HG02970 (cell line): ENCODE data around the gene RIBC1.
"Not testable (repeated sequence)": the region's sequence is repeated elsewhere in the genome, so short reads cannot be mapped to it uniquely, and the experiment has no call there.

Experiments used
- ATAC-seq: cut with Tn5 transposase; IDR thresholded peaks from one replicate; pipeline ENCODE4 v1.9.1; 2021; ENCODE audit warnings: mild to moderate bottlenecking, moderate library complexity, moderate number of reproducible peaks; ENCODE audit not compliant: unreplicated experiment, low FRiP score

Gene RIBC1

GRCh38 chrX:53422861-53423306 is at the start of gene RIBC1:
TSS of gene RIBC1 (plus strand) at chrX:53422873. CDS start at chrX:53426277, 3,404 bp downstream.
- ATAC-seq = no peak

DNA sequence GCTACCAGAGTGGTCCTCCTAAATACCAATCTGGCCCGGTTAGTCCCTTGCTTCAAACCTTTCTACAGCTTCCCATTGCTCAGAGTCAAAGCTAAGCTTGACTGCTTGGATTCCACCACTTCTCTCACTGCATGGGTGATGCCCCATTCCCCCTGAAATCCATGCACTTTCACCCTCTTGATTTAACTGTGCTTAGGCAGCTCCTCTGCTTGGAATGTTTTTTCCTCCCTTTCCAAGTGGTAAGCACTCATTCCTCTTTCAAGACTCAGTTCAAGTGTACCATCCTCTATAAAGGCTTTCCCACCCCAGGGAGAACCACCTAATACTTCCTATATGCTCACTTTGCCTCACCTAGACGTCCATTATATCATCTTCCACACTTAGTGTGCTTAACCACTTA is 49.4 kb upstream of the RIBC1 start:
- no peak for ATAC-seq

DNA sequence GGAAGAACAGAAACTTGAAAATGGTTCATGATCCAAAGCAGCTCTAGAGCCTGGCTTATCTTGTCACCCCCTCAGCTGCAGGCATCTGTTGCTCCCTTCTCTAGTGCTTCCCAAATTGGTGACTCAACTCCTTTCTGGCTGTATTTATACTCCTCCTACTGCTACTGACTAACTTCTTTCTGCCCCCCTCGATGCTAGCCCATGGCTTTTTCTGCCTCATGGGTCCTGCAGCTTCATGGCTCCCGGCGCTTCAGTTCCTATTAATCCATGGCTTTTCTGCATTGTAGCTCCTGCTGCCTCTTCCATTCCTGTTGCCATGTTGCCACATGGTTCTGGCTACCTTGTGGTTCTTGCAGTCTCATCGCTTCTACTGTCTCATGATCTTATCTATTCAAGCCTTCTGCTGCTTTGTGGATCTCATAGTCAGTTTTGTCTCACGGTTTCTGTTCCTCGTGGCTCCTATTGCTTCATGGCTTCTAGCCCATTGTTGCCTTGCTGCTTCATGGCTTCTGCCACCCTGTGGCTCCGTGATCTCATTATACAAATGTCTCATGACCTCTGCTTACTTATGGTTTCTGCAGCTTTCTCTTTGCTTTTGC is 48.4 kb upstream of the RIBC1 start:
- no peak for ATAC-seq

GRCh38 chrX:53374923-53375322 is 47.8 kb upstream of the RIBC1 start:
- ATAC-seq = no peak

DNA sequence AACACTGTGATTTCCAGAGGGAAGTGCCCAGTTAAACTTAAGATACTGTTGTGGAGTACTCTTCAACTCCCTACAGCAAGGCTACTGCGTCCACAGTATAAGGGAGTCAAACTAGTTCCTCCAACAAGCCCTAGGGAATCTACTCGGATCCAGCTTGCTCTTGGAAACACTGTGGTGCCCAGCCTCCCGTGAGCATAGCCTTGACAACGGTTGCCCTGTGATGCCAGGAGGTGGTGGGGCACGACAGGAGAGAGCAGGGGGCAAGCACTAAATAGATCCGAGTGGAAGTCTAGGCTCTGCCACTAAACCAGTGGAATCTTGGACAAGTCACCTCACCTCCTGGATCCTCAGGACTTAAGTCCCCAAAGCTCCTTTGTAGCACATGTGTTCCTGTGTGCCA is 45.8 kb upstream of the RIBC1 start:
- no peak for ATAC-seq

- no peak for ATAC-seq
Observed at GRCh38 chrX:53377464-53377863, 45.2 kb upstream of the RIBC1 start.

DNA sequence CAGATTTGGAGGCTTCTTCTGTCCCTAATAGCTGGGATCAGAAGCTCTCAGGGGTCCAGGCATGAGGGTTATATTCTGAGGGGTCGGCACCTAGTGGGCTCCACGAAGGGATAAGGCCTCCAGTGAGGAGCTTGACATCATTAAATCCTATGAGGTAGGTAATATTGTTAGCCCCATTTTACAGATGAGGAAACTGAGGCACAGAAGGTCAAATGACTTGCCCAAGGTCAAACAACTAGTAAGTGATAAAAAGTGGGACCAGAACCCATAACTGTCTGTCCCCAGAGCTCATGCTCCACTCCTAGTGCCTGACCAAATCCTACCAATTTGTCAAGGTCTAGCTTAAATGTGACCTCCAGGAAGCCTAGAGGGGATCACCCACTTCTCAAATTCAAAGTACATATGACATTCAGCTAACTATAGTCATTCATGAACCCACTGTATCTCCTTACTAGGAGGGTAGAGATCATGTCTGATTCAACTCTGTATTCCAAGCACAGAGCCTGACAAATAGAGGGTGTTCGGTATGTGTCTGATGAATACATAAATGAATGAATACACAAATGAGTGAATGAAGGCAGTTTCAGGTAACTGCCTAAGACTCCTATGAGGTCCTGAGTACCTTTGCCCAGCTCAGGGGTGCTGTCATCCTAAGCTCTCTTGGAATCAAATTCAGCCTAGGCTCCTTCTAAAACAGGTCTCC is 43.5 kb upstream of the RIBC1 start:
- ATAC-seq = no peak

DNA sequence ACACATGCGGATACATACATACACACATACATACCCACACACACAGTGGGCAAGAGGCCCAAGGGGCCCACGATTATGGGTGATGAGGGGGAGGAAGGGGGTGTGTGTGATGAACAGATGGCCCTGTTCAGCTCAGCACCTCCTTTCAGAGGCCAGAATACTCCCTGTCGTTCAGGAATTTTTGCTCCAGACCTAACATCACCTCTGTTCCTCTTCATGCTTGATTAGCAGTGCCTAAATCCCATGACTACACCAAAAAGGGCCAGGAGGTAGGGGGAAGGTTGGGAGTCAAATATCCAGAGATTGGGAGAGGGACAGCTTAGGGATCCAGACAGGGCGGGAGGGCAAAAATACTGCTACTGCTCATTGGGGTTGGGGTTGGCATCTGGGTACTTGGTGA is 42.9 kb upstream of the RIBC1 start:
- ATAC-seq = no peak

GRCh38 chrX:53383376-53384076 is 39.1 kb upstream of the RIBC1 start:
- ATAC-seq = no peak

GRCh38 chrX:53395605-53396298 is 26.9 kb upstream of the RIBC1 start:
- ATAC-seq = no peak

GRCh38 chrX:53398216-53398615 is 24.5 kb upstream of the RIBC1 start:
- no peak for ATAC-seq

DNA sequence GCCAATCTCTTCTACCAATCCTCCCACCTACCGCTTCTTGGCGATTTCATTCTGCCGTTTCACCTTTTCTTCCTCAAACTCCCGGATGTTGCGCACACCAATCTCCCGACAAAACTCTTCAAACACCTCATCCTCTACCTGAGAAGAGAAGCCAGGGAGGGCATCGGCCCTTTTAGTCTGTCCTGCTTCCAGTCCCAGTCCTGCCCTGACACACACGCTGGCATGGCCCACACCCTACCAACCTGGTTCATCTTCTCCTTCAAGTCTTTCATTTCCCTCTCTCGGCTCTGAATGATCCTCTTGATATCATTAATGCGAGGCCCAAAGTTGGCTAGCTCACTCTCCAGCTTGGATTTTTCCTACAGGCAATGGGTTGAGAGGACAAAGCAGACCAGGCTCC is 19.1 kb upstream of the RIBC1 start:
- ATAC-seq = no peak

GRCh38 chrX:53412446-53412845 is 10.2 kb upstream of the RIBC1 start:
- no peak for ATAC-seq

DNA sequence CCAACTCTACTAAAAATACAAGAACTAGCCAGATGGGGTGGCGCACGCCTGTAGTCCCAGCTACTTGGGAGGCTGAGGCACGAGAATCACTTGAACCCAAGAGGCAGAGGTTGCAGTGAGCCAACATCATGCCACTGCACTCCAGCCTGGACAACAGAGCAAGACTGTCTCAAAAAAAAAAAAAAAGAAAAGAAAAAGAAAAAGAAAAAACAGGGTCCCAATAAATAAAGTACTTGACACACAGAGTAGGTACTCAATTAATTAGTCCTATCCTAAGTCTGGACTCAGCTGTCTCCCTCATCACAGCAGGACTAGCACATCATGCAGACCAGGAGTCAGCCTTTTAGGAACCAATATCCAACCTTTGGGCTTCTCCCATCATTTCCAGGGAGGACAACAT is 2.3 kb upstream of the RIBC1 start:
- not testable (repeated sequence) for ATAC-seq

GRCh38 chrX:53421125-53421524 is 1.5 kb upstream of the RIBC1 start:
- no peak for ATAC-seq

GRCh38 chrX:53421772-53422085 is 944 bp upstream of the RIBC1 start:
- ATAC-seq = peak; percentile 3

DNA sequence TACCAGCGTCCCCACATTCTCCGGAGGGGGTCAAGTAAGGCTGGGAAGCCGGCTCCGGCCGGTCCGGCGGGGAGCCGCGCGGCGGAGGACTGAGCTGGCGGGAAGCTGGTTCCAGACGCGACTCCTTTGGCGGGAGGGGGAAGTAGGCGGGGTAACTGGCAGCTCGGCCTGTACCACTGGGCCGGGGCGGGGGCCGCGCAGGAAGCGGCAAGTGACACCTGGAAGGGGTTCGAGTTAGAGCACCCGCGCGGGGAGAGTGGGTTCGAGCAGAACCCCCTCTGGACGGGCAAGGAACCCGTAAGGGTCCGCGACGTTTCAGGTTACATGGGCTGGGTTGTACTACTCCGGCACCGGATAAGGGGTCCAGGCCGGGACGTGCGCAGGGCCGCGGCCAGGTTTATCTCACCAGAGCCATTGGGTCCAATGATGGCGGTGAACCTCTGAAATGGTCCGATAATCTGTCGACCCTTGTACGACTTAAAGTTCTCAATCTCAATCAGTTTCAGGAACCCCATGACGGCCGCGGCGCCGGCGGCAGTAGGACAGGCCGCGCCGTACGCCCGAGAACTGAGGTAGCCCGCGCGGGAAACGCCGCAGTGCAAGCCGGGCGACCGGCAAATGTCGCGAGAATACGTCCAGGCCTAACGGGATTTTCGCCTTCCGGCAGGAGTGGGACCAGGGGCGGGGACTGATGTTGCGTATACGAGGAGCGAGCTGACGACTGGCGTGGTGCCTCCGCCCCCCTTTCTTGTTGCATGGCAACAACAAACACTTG is 400 bp upstream of the RIBC1 start, which contains the start of gene SMC1A:
SMC1A (minus strand) TSS at position 569 of the 775 bp plus-strand sequence; CDS start at position 515, 54 bp downstream.
- ATAC-seq = peak; percentile 91

DNA sequence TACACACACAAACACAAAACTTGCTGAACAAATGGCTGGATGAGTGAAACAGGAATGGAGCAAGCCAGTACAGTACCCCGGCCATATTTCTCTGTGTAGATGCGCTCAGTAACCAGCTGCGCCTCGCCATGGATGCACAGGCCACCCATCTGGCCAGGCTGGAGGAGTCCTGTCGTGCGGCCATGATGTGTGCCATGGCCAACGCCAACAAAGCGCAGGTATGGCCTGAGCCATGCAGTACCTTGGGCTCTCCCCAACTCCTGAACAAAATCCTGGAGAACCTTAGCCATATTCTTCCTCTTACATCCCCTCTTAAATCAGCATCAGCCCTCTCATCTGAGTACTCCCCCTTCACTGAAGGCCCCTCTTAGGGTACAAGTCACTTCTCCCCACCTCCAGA is 7.1 kb downstream of the RIBC1 start:
- ATAC-seq = no peak

DNA sequence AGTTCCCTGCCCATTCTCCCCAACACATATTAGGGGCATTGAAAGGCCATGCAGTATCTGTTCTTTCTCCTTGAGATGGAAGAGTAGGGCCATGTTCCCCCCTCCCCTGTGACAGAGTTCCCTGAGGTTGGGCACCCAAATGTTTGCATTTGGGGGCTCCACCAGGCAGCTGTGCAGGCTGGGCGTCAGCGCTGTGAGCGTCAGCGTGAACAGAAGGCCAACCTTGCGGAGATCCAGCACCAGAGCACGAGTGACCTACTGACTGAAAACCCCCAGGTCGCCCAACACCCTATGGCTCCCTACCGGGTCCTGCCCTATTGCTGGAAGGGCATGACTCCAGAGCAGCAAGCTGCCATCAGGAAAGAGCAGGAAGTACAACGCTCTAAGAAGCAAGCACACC is 7.6 kb downstream of the RIBC1 start:
- no peak for ATAC-seq
